Femur (tissue), 1 donor: ENCODE data around the gene SLC41A3.
A peak's percentile ranks its signal among the peaks of the same experiment; 100 is the strongest.
"Not testable (repeated sequence)": the region's sequence is repeated elsewhere in the genome, so short reads cannot be mapped to it uniquely, and the experiment has no call there.

Experiments
- DNase-seq: peaks from one replicate; pipeline ENCODE4 v3.0.0-alpha.2; 2017

The SLC41A3 gene

GRCh38 chr3:125984951-125985350 lies 99.0 kb downstream of the SLC41A3 start:
- DNase-seq: not testable (repeated sequence)

DNA sequence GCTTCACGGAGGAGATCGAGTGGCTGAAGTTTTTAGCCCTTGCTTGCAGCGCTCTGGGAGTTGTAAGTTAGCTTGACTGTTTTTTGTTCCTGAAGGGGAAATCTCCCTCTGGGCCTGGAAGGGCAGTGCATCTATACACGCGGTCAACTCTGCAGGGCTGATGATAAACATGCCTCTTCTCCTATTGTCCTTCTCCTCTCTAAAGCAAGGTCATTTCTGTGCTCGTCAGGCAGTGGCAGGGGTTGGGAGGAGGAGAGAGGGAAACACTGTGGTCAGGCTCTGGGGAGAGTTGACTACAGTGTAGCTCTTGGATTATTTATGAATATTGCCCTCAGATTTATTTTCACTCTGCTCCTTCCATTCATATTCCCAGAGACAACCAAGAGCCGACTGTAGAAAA lies 106.8 kb downstream of the SLC41A3 start:
- not testable (repeated sequence) for DNase-seq

DNA sequence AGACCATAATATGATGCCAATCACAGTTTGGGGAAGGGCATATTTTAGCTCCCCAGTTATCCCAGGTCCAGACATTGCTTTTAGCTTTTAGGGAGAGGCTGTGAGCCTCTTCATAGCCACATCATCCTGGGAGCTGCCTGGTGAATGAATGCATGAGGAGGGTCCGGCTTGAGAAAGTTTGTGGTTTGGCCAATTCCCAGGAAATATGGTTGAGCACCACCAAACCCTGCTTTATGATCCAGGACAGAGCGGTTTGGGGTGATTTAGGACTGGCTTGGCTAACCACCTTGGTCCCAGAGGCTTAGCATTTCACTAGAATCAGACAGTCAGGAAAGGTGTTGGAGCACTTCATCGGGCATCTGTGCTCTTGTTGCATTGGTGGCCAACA lies 107.9 kb downstream of the SLC41A3 start:
- DNase-seq: not testable (repeated sequence)

DNA sequence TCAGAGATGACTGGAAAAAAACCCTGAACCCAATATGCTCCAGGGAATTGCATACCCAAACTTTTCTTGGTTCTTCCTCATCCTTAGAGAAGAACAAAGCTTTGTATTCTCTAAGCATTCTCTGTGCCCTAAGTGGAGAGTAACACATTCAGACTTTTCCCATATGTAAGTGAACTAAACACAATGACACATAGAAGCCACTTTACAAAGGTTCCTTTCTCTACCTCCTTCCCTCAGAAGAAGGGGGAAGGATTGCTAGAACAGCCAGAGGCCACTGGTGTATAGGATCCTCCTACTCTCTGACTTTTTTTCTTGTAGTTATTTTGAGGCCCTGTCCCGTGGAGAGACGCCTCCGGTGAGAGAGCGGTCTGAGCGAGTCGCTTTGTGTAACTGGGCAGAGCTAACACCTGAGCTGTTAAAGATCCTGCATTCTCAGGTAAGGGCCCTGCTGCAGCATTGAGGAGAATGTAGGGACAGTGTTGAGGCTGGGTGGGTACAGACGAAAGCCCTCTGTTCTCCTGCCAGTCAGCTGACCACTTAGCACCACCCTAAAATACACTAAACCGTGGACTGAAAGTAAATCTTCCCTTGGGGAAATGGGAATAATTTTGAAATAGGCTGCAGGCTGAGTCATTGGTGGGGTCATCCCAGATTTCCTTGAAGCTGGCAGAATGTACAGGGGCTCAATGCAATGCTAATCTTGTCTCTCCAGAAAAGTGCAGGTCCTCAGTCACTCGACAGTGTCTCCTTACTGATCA lies 108.5 kb downstream of the SLC41A3 start:
- DNase-seq: not testable (repeated sequence)

DNA sequence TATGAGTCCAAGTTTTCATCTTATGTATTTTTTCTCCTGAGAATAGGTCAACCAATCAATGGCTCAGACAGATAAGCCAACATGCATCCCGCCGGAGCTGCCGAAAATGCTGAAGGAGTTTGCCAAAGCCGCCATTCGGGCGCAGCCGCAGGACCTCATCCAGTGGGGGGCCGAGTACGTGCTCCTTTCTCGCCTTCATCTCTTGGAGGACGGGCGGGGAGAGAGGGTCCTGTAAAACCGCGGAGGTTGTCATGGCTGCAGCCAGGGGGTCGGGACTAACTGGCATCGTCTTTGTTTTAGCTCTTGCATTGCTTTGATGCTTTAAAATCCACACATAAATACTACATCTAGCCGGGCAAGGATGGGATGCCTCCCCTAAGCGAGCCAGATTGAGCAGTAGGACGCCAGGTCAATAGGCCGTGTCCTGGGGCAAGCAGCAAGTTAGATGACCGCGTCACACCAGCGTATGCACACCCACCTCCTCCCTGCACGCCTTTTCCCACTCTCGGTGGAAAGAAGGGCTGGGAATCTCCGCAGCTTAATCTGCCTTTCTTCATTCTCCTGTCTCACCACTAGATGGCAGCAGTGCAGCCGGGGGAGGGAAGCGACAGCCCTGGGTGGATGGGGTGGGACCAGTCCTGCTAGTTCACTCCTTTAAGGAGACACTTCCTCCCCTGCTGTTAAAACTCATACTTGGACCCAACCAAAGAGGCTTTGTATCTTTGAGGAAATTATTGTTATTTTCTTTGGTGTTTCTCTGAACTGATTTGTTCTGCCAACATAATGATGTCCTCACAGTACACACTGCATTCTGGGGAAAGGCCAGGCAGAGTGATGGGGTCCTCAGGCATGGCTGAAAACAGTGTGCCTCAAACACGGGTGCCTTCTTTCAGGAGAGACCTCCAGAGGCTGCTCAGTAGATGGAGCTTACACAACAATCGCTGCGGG lies 111.7 kb downstream of the SLC41A3 start:
- peak; percentile 51 for DNase-seq

DNA sequence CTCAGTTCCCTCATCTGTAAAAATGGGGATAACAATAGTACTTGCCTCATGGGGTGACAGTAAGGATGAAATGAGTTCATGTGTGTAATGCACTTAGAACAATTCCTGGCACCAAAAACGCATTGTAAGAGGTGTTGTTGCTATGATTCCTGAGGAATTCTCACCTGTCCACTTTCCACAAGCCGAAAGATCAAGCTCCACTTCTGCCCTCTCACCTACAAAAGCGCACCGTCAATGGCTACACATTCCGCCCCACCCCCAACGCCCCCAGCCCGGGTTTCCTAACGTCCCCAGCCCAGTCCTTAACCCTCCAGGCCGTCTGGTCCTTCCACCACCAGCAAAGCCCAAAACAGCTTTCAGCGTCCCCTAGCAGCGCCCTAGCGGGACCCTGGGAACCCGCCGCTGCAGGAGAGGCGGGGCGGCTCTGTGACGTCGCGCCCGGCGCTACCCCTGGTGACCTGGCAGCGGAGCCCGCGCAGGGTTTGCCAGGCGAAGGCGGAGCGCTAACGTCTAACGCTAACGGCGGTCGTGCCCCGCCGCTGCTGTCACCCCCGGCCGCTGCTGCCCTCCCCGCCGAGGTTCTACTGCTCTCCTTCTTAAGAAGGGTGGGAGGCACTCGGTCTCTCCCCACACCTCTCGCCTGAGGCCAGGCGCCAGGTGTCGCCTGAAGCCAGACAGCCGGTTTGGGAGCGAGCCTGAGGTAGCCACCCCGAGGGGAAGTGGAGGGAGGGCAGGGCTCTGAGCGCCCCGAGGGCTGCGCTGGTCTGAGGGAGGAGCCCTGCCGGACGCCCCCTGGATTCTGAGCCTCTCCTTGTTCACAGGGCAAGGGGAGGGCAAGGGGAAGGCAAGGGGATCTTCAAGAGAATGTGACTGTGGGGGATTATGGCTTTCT lies 115.0 kb downstream of the SLC41A3 start, which contains the start of gene ROPN1B:
Gene ROPN1B, plus strand, starts transcription at position 478 of the 892 bp plus-strand sequence. CDS start 2,877 bp downstream, outside the sequence.
- DNase-seq: not testable (repeated sequence)

- DNase-seq: not testable (repeated sequence)
Measured at GRCh38 chr3:125968121-125968520, 115.8 kb downstream of the SLC41A3 start.

DNA sequence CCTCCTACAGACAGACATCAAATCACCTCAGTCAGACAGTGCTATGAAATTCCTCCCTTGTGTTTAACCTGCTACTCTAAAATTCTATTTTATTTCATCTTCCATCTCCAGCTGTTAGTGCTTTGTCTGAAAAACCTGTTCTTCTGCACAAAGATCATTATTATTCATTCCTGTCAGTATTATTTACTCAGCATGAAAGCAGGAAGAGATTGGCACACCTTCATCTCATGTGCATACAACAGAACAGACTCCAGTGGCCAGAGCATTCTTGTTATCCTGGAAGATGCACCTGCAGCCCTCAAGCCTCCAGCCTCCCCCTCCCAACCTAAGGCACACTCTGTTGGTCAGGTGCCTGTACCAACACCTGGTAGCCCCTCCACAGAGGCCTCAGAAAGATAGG lies 116.8 kb downstream of the SLC41A3 start:
- no peak for DNase-seq

- no peak for DNase-seq
Measured at GRCh38 chr3:125965505-125965904, 118.4 kb downstream of the SLC41A3 start.

GRCh38 chr3:125963834-125964233 lies 120.1 kb downstream of the SLC41A3 start:
- DNase-seq: not testable (repeated sequence)

DNA sequence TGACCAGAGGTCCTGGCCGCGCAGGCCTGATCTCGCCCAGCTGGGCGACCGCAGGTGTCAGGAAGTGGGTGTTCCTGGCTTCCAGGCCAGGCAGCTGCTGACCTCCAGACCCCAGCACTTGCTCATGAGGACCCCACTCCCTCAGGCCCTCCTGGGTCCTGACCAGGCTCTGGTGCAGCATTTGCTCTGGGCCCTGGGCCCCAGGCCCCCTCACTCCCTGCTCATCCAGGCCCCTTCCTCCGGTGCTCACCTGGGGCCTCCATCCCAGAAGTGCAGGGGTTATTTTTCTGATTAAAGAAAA lies 122.7 kb downstream of the SLC41A3 start:
- DNase-seq: no peak

- no peak for DNase-seq
Measured at GRCh38 chr3:125960456-125961288, 123.3 kb downstream of the SLC41A3 start.

GRCh38 chr3:125960066-125960424 lies 123.9 kb downstream of the SLC41A3 start:
- no peak for DNase-seq

GRCh38 chr3:125959317-125960065 lies 124.4 kb downstream of the SLC41A3 start:
- no peak for DNase-seq

- DNase-seq: no peak
Measured at GRCh38 chr3:125958511-125959316, 125.2 kb downstream of the SLC41A3 start.

- DNase-seq: no peak
Measured at GRCh38 chr3:125957674-125958510, 126.0 kb downstream of the SLC41A3 start.

- DNase-seq: not testable (repeated sequence)
Measured at GRCh38 chr3:125957020-125957419, 126.9 kb downstream of the SLC41A3 start.
